Nephron progenitor cell (in vitro differentiated cells): ENCODE data around the gene OTOP2.

Experiments used
- DNase-seq: peaks from one replicate; pipeline ENCODE4 v3.0.0; 2021
- H3K27ac Mint-ChIP-seq: 2 replicates; pipeline ENCODE4 v1.8.0; 2021; ENCODE audit warnings: mild to moderate bottlenecking, moderate library complexity, mixed read lengths
- H3K27me3 Mint-ChIP-seq: 2 replicates; pipeline ENCODE4 v1.8.0; 2021; ENCODE audit warnings: mild to moderate bottlenecking, low read depth, mixed read lengths; ENCODE audit not compliant: poor library complexity
- H3K36me3 Mint-ChIP-seq: 2 replicates; pipeline ENCODE4 v1.8.0; 2021; ENCODE audit warnings: low read depth, mixed read lengths
- H3K4me1 Mint-ChIP-seq: 2 replicates; pipeline ENCODE4 v1.8.0; 2021; ENCODE audit warnings: mixed read lengths
- H3K4me3 Mint-ChIP-seq: 2 replicates; pipeline ENCODE4 v1.8.0; 2021; ENCODE audit warnings: mild to moderate bottlenecking, moderate library complexity, mixed read lengths
- H3K9me3 Mint-ChIP-seq: 2 replicates; pipeline ENCODE4 v1.8.0; 2021; ENCODE audit warnings: mild to moderate bottlenecking, moderate library complexity, mixed read lengths
- TF ChIP-seq, protein P1 (sequence below): fragments of 200-600 bp; sonication (generic); IDR thresholded peaks from 2 replicates; pipeline ENCODE4 v1.5.0; 2021; ENCODE audit warnings: antibody characterized with exemption

OTOP2 gene

GRCh38 chr17:74956093-74956492 lies 32.0 kb downstream of the OTOP2 start:
- TF ChIP-seq, protein P1, sequence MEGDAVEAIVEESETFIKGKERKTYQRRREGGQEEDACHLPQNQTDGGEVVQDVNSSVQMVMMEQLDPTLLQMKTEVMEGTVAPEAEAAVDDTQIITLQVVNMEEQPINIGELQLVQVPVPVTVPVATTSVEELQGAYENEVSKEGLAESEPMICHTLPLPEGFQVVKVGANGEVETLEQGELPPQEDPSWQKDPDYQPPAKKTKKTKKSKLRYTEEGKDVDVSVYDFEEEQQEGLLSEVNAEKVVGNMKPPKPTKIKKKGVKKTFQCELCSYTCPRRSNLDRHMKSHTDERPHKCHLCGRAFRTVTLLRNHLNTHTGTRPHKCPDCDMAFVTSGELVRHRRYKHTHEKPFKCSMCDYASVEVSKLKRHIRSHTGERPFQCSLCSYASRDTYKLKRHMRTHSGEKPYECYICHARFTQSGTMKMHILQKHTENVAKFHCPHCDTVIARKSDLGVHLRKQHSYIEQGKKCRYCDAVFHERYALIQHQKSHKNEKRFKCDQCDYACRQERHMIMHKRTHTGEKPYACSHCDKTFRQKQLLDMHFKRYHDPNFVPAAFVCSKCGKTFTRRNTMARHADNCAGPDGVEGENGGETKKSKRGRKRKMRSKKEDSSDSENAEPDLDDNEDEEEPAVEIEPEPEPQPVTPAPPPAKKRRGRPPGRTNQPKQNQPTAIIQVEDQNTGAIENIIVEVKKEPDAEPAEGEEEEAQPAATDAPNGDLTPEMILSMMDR = no peak
- no peak for DNase-seq
- Mint-ChIP-seq H3K4me3 (no peak overlapping the region), H3K36me3 (no peaks in the 10 kb centered on the region), H3K27ac (no peak overlapping the region), H3K4me1 (peaks cover 14% of the 10 kb centered on the region), H3K9me3 (no peaks in the 10 kb centered on the region), H3K27me3 (peaks cover 69% of the 10 kb centered on the region)

GRCh38 chr17:74957935-74958740 lies 34.1 kb downstream of the OTOP2 start:
- no peak overlapping the region for H3K27ac Mint-ChIP-seq

DNA sequence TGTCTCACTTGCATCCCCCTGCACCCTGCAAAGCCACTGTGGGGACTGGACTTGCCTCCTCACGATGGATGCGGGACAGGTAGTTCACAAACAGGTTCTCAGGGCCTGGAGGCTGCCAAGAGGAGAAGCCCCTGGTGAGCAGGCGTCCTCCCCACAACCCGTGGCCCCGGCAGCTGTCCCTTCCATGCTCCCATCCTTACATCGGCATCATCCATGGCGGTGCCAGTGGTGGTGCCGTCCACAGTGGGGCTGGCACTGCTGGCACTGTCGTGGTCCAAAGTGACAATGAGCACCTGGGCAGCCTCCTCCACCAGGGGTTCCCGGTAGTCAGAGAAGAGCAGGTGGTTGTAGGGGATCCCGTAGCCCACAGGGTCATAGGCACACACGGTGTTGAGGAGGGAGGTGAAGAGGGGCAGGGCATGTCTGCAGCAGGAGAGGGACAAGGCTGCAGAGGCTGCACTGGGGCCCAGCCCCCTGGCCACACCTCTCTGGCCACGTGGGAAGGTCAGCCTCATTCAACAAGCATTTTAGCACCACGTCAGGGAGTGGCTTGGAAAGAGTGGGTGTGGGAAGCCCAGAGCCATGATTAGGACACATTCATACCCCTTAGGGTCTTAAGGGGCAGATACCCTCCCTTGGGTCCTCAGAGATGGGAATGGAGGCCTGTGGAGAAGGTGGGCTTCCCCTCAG lies 35.9 kb downstream of the OTOP2 start:
- H3K4me3 Mint-ChIP-seq = no peak overlapping the region
- H3K4me1 Mint-ChIP-seq = peaks cover 14% of the 10 kb centered on the region
- DNase-seq = no peak
- TF ChIP-seq, protein P1 = no peak
- H3K9me3 Mint-ChIP-seq = no peaks in the 10 kb centered on the region
- peaks cover 60% of the 10 kb centered on the region for H3K27me3 Mint-ChIP-seq
- no peak overlapping the region for H3K27ac Mint-ChIP-seq
- no peaks in the 10 kb centered on the region for H3K36me3 Mint-ChIP-seq

More at GRCh38 chr17:74957935-74958740, 34.1 kb downstream of the OTOP2 start:
- Mint-ChIP-seq H3K36me3 (no peaks in the 10 kb centered on the region), H3K4me3 (no peak overlapping the region), H3K4me1 (peaks cover 14% of the 10 kb centered on the region), H3K27me3 (peaks cover 60% of the 10 kb centered on the region), H3K9me3 (no peaks in the 10 kb centered on the region)
- DNase-seq = peak; percentile 97
- TF ChIP-seq, protein P1 = peak; percentile 97

DNA sequence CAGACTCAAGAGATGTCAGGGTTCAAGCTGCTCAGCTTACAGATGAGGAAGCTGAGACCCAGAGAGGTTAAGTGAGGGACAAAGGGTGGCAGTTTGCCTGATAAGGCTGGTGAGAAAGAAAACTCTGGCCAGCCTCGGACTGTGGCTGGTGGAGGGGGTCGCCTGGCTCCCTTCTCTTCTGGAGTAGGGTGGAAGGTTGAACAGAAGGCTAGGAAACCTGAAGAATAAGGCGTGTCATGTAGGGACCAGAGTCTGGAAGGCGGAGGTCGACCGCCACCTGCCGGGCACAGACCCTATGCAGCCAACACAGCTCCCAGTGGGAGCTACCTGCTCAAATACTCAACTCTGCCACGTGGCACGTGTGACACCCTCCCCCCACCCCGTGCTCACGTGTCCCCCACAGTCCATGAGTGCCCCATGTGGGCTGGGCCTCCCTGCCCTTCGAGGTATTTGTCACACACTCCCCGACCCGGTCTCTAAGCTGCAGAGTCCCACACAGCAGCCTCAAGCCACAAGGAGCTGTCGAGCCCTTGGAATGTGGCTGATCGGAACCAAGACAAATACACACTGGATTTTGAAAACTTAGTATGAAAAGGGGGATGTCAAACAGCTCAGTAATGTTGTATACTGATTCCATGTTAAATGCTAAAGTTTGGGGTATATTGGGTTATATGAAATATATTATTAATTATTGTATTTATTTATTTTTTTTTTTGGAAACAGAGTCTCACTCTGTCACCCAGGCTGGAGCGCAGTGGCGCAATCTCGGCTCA lies 36.7 kb downstream of the OTOP2 start:
- Mint-ChIP-seq H3K27me3 (peaks cover 58% of the 10 kb centered on the region), H3K36me3 (no peaks in the 10 kb centered on the region), H3K9me3 (no peaks in the 10 kb centered on the region), H3K4me1 (peaks cover 14% of the 10 kb centered on the region), H3K27ac (no peak overlapping the region), H3K4me3 (no peak overlapping the region)
- peak; percentile 74 for DNase-seq
- TF ChIP-seq, protein P1 = peak; percentile 66

- no peak overlapping the region for H3K27ac Mint-ChIP-seq
- H3K9me3 Mint-ChIP-seq = no peaks in the 10 kb centered on the region
- TF ChIP-seq, protein P1 = peak; percentile 69
- no peaks in the 10 kb centered on the region for H3K36me3 Mint-ChIP-seq
- no peak overlapping the region for H3K4me3 Mint-ChIP-seq
- peaks cover 54% of the 10 kb centered on the region for H3K27me3 Mint-ChIP-seq
- DNase-seq = peak; percentile 95
- peaks cover 14% of the 10 kb centered on the region for H3K4me1 Mint-ChIP-seq
These were observed 37.7 kb downstream of the OTOP2 start for GRCh38 chr17:74961657-74962350.
